Measurements from ENCODE around the gene CDH4.
"Not testable (repeated sequence)": the region's sequence is repeated elsewhere in the genome, so short reads cannot be mapped to it uniquely, and the experiment has no call there.

Gene CDH4

GRCh38 chr20:61846074-61846473, 594.0 kb downstream of the CDH4 start:
- no peak for DNase-seq (ENCODE audit: low spot score)

GRCh38 chr20:61846741-61847419, 594.8 kb downstream of the CDH4 start:
- no peak for DNase-seq (ENCODE audit: low spot score)

- no peak for DNase-seq (ENCODE audit: low spot score)
Observed at GRCh38 chr20:61847420-61847748, 595.3 kb downstream of the CDH4 start.

- DNase-seq (ENCODE audit: low spot score) = no peak
Observed at GRCh38 chr20:61847986-61848385, 595.9 kb downstream of the CDH4 start.

- no peak for DNase-seq (ENCODE audit: low spot score)
Observed at GRCh38 chr20:61848851-61849250, 596.8 kb downstream of the CDH4 start.

GRCh38 chr20:61849376-61849775, 597.3 kb downstream of the CDH4 start:
- no peak for DNase-seq (ENCODE audit: low spot score)

- DNase-seq (ENCODE audit: low spot score) = no peak
Observed at GRCh38 chr20:61849822-61850221, 597.8 kb downstream of the CDH4 start.

GRCh38 chr20:61850457-61850856, 598.4 kb downstream of the CDH4 start:
- no peak for DNase-seq (ENCODE audit: low spot score)

GRCh38 chr20:61850926-61851900, 599.2 kb downstream of the CDH4 start:
- no peak for DNase-seq (ENCODE audit: low spot score)

- DNase-seq (ENCODE audit: low spot score) = no peak
Observed at GRCh38 chr20:61852268-61853072, 600.4 kb downstream of the CDH4 start.

GRCh38 chr20:61853073-61854005, 601.3 kb downstream of the CDH4 start:
- DNase-seq (ENCODE audit: low spot score) = no peak

GRCh38 chr20:61854538-61854937, 602.5 kb downstream of the CDH4 start:
- DNase-seq (ENCODE audit: low spot score) = not testable (repeated sequence)

- no peak for DNase-seq (ENCODE audit: low spot score)
Observed at GRCh38 chr20:61855286-61855685, 603.2 kb downstream of the CDH4 start.

- no peak for DNase-seq (ENCODE audit: low spot score)
Observed at GRCh38 chr20:61856626-61857413, 604.8 kb downstream of the CDH4 start.

- DNase-seq (ENCODE audit: low spot score) = no peak
Observed at GRCh38 chr20:61857414-61857775, 605.3 kb downstream of the CDH4 start.

GRCh38 chr20:61857884-61858283, 605.8 kb downstream of the CDH4 start:
- DNase-seq (ENCODE audit: low spot score) = no peak

GRCh38 chr20:61859767-61860166, 607.7 kb downstream of the CDH4 start:
- DNase-seq (ENCODE audit: low spot score) = no peak

GRCh38 chr20:61860260-61860987, 608.4 kb downstream of the CDH4 start:
- DNase-seq (ENCODE audit: low spot score) = no peak

- DNase-seq (ENCODE audit: low spot score) = no peak
Observed at GRCh38 chr20:61861054-61861841, 609.2 kb downstream of the CDH4 start.
